IMR-90 (cell line): ENCODE results near the gene NUDT11. TPM values are rescaled to one million over a fixed set of nuclear protein-coding genes. Genes with fewer than 3 reads are reported as not detected.
A peak's percentile ranks its signal among the peaks of the same experiment; 100 is the strongest.

Experiments
- ATAC-seq: fragments of 200-7000 bp; cut with Tn5 transposase; 2 replicates; pipeline ENCODE4 v1.9.1; 2020; ENCODE audit warnings: low read depth, mild to moderate bottlenecking, moderate library complexity
- BruUV-seq: library from RNA; stranded (reverse); fragments of 400-500 nt; replicated peaks from 2 replicates; lab custom pipeline; 2021; lab: Mats Ljungman, UMichigan
- CTCF ChIA-PET: fragments of 300-600 bp; formaldehyde crosslinking; extraction: SDS; loops from one replicate; lab custom pipeline; 2021; ENCODE audit warnings: antibody characterized with exemption; lab: Yijun Ruan, JAX
- POLR2A ChIA-PET: fragments of 300-600 bp; sonication (Branson Sonifier 250); formaldehyde crosslinking; loops from one replicate; lab custom pipeline; 2022; ENCODE audit warnings: antibody characterized with exemption; ENCODE audit not compliant: unreplicated experiment; lab: Charles Lee
- DNase-seq: peaks from one replicate; pipeline ENCODE4 v3.0.0; 2013
- H2AFZ ChIP-seq: replicated peaks from 2 replicates; pipeline ENCODE3; 2013; ENCODE audit warnings: low read length, mild to moderate bottlenecking; ENCODE audit not compliant: poor library complexity
- H2AK5ac ChIP-seq: 2 replicates; pipeline ENCODE4 v1.6.1; 2013; ENCODE audit warnings: low read depth, low read length, inconsistent platforms
- H2AK9ac ChIP-seq: replicated peaks from 2 replicates; pipeline ENCODE3; 2013; ENCODE audit warnings: mild to moderate bottlenecking, low read depth, low read length, moderate library complexity; ENCODE audit not compliant: poor library complexity
- H2BK120ac ChIP-seq: 2 replicates; pipeline ENCODE4 v1.6.1; 2013; ENCODE audit warnings: low read depth, low read length, inconsistent platforms
- H2BK15ac ChIP-seq: 3 replicates; pipeline ENCODE4 v1.6.1; 2013; ENCODE audit warnings: low read depth, low read length, inconsistent platforms
- H2BK20ac ChIP-seq: 2 replicates; pipeline ENCODE4 v1.6.1; 2013; ENCODE audit warnings: low read depth, mild to moderate bottlenecking, inconsistent platforms, low read length, moderate library complexity
- H2BK5ac ChIP-seq: 2 replicates; pipeline ENCODE4 v1.6.1; 2013; ENCODE audit warnings: mild to moderate bottlenecking, low read depth, low read length, inconsistent platforms; ENCODE audit not compliant: poor library complexity, severe bottlenecking
- H3K14ac ChIP-seq: replicated peaks from 2 replicates; pipeline ENCODE4 v1.6.1; 2013; ENCODE audit warnings: low read depth, low read length, inconsistent platforms
- H3K18ac ChIP-seq: 2 replicates; pipeline ENCODE4 v1.6.1; 2013; ENCODE audit warnings: low read depth, low read length, control low read depth
- H3K23ac ChIP-seq: 2 replicates; pipeline ENCODE4 v1.6.1; 2013; ENCODE audit warnings: low read depth, low read length, inconsistent platforms
- H3K27ac ChIP-seq: 2 replicates; pipeline ENCODE4 v1.5.1; 2013; ENCODE audit warnings: mild to moderate bottlenecking, control low read depth, low read length; ENCODE audit not compliant: insufficient read depth
- H3K27me3 ChIP-seq: 2 replicates; pipeline ENCODE4 v1.6.1; 2013; ENCODE audit warnings: low read length; ENCODE audit not compliant: control insufficient read depth, insufficient read depth
- H3K36me3 ChIP-seq: 2 replicates; pipeline ENCODE4 v1.6.1; 2013; ENCODE audit warnings: low read length, mixed read lengths; ENCODE audit not compliant: control insufficient read depth, insufficient read depth
- H3K4ac ChIP-seq: 2 replicates; pipeline ENCODE4 v1.6.1; 2013; ENCODE audit warnings: low read depth, low read length, inconsistent platforms
- H3K4me1 ChIP-seq: 2 replicates; pipeline ENCODE4 v1.6.1; 2013; ENCODE audit warnings: low read length, mixed read lengths; ENCODE audit not compliant: control insufficient read depth, insufficient read depth
- H3K4me2 ChIP-seq: 2 replicates; pipeline ENCODE4 v1.6.1; 2013; ENCODE audit warnings: low read depth, mild to moderate bottlenecking, control low read depth, low read length, moderate library complexity
- H3K4me3 ChIP-seq: 2 replicates; pipeline ENCODE4 v1.5.1; 2013; ENCODE audit warnings: low read depth, mild to moderate bottlenecking, control low read depth, low read length, moderate library complexity; ENCODE audit not compliant: insufficient read depth
- H3K56ac ChIP-seq: 2 replicates; pipeline ENCODE4 v1.6.1; 2013; ENCODE audit warnings: low read length, inconsistent platforms; ENCODE audit not compliant: insufficient read depth; ENCODE audit errors: extremely low read depth
- H3K79me1 ChIP-seq, 2 experiments: 2 replicates each; pipeline ENCODE4 v1.6.1; 2013; ENCODE audit warnings: low read length in 2 of 2, inconsistent platforms in 1 of 2, low read depth in 1 of 2
- H3K9ac ChIP-seq: 2 replicates; pipeline ENCODE4 v1.6.1; 2013; ENCODE audit warnings: low read depth, low read length, control low read depth
- H3K9me1 ChIP-seq: 2 replicates; pipeline ENCODE4 v1.6.1; 2013; ENCODE audit warnings: low read length, inconsistent platforms; ENCODE audit not compliant: insufficient read depth
- H3K9me3 ChIP-seq: 2 replicates; pipeline ENCODE4 v1.6.1; 2013; ENCODE audit warnings: low read length; ENCODE audit not compliant: control insufficient read depth, insufficient read depth
- H4K20me1 ChIP-seq: 2 replicates; pipeline ENCODE4 v1.6.1; 2013; ENCODE audit warnings: low read length, inconsistent platforms; ENCODE audit not compliant: insufficient read depth
- H4K5ac ChIP-seq: 2 replicates; pipeline ENCODE4 v1.6.1; 2013; ENCODE audit warnings: mild to moderate bottlenecking, low read depth, low read length, control low read depth
- H4K8ac ChIP-seq, 2 experiments: 2 replicates each; pipeline ENCODE4 v1.6.1; 2013; ENCODE audit warnings: low read depth in 2 of 2, low read length in 2 of 2, control low read depth in 1 of 2, inconsistent platforms in 1 of 2
- H4K91ac ChIP-seq: 2 replicates; pipeline ENCODE4 v1.6.1; 2013; ENCODE audit warnings: low read depth, low read length, inconsistent platforms; ENCODE audit not compliant: insufficient read depth
- BHLHE40 ChIP-seq: fragments of 150-350 bp; IDR thresholded peaks from 2 replicates; pipeline ENCODE4 v1.6.1; 2016; ENCODE audit warnings: mild to moderate bottlenecking, low read depth, low read length
- CEBPB ChIP-seq: IDR thresholded peaks from 2 replicates; pipeline ENCODE4 v1.6.1; 2012; ENCODE audit warnings: low read depth, low read length, improper control_type of control experiment
- CHD1 ChIP-seq: IDR thresholded peaks from 2 replicates; pipeline ENCODE4 v1.6.1; 2012; ENCODE audit warnings: low read depth, low read length, improper control_type of control experiment
- FOS ChIP-seq: fragments of 150-350 bp; IDR thresholded peaks from 2 replicates; pipeline ENCODE4 v1.6.1; 2016; ENCODE audit warnings: low read depth, low read length
- MAFK ChIP-seq: IDR thresholded peaks from 2 replicates; pipeline ENCODE4 v1.6.1; 2012; ENCODE audit warnings: low read depth, low read length, improper control_type of control experiment
- MAZ ChIP-seq: IDR thresholded peaks from 2 replicates; pipeline ENCODE4 v1.6.1; 2012; ENCODE audit warnings: low read depth, mild to moderate bottlenecking, low read length, improper control_type of control experiment, moderate library complexity, borderline replicate concordance
- MXI1 ChIP-seq: IDR thresholded peaks from 2 replicates; pipeline ENCODE4 v1.6.1; 2012; ENCODE audit warnings: low read depth, mild to moderate bottlenecking, low read length, moderate library complexity, borderline replicate concordance
- NFE2L2 ChIP-seq: fragments of 150-350 bp; IDR thresholded peaks from 2 replicates; pipeline ENCODE4 v1.6.1; 2016; ENCODE audit warnings: low read depth, mild to moderate bottlenecking, low read length
- POLR2A ChIP-seq: IDR thresholded peaks from 2 replicates; pipeline ENCODE4 v1.6.1; 2012; ENCODE audit warnings: mild to moderate bottlenecking, low read depth, low read length
- RAD21 ChIP-seq: IDR thresholded peaks from 2 replicates; pipeline ENCODE4 v1.6.1; 2012; ENCODE audit warnings: low read length, improper control_type of control experiment
- RCOR1 ChIP-seq: IDR thresholded peaks from 2 replicates; pipeline ENCODE4 v1.6.1; 2012; ENCODE audit warnings: mild to moderate bottlenecking, low read length, improper control_type of control experiment; ENCODE audit not compliant: insufficient replicate concordance
- RFX5 ChIP-seq: IDR thresholded peaks from 2 replicates; pipeline ENCODE4 v1.8.0; 2012; ENCODE audit warnings: low read depth, mild to moderate bottlenecking, low read length, moderate library complexity
- SMC3 ChIP-seq: fragments of 150-350 bp; IDR thresholded peaks from 2 replicates; pipeline ENCODE4 v1.6.1; 2016; ENCODE audit warnings: low read depth, mild to moderate bottlenecking, antibody characterized with exemption, low read length, moderate library complexity
- USF2 ChIP-seq: fragments of 150-350 bp; IDR thresholded peaks from 2 replicates; pipeline ENCODE4 v1.6.1; 2017; ENCODE audit warnings: mild to moderate bottlenecking, antibody characterized with exemption, low read length, low read depth
- WGBS, 2 experiments: methylation state at CpG; one replicate each; pipeline versions ENCODE4 v1.1.5 to v1.1.7; 2013; ENCODE audit warnings: missing lambda C conversion rate in 2 of 2; ENCODE audit not compliant: insufficient read length in 1 of 2; ENCODE audit errors: extremely low coverage in 2 of 2; 5-methylcytosine and 5-hydroxymethylcytosine counted together
- dilution Hi-C: fragments of 300-500 bp; cut with HindIII; formaldehyde crosslinking; loops from one replicate; pipeline ENCODE4 v1.14.3; 2018; ENCODE audit warnings: low sequenced_read_pairs; ENCODE audit not compliant: unreplicated experiment
- in situ Hi-C: fragments of 300-500 bp; cut with MboI; formaldehyde crosslinking; loops from 3 replicates; pipeline ENCODE4 v1.14.3; 2019; ENCODE audit warnings: low sequenced_read_pairs, inconsistent platforms, mixed read lengths
- intact Hi-C: fragments of 100-400 bp; cut with micrococcal nuclease; formaldehyde crosslinking; loops from 2 replicates; pipeline ENCODE4 v1.10.0; 2022
- polyA plus RNA-seq, 3 experiments: library from polyadenylated mRNA; depleted of rRNA; stranded (reverse); fragments of >200 nt; gene quantifications; 2 replicates each; pipeline ENCODE4 v1.2.3, GENCODE V29; 2012; ENCODE audit warnings: low replicate concordance in 1 of 3
- total RNA-seq: library from RNA; depleted of rRNA; stranded (reverse); fragments of >200 nt; gene quantifications from 2 replicates; pipeline ENCODE4 v1.2.3, GENCODE V29; 2012
- TF ChIP-seq, protein P1 (sequence below): fragments of 150-350 bp; IDR thresholded peaks from 2 replicates; pipeline ENCODE4 v1.6.1; 2016; ENCODE audit warnings: low read depth, mild to moderate bottlenecking, low read length, moderate library complexity, borderline replicate concordance
- TF ChIP-seq, protein P2 (sequence below): conservative IDR thresholded peaks from 2 replicates; pipeline ENCODE4 v1.5.1; 2012; ENCODE audit warnings: mild to moderate bottlenecking, low read depth, low read length, improper control_type of control experiment

NUDT11 gene
- total and polyA plus RNA-seq, 2 of the 4 experiments (the other 2 are of a cell fraction), result 12.6 to 13.8 TPM

DNA sequence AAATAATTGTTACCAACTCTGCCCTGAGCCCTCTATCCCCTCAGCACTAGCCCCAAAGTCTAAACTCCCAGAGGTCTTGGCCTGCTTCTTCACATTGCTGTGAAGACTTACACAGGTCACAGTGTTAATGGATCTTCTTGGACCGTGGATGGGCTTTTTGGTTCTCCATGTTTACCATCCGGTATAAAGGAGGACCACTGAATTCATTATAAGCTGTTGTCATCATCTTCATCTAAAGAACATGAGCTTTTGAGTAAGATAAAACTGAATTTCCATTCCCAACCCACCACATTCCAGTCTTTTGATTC lies 8.5 kb downstream of the NUDT11 start:
- Histone ChIP-seq H3K79me1 (no peaks in the 10 kb centered on the region; a peak in 1 of 4 replicates), H2BK120ac (no peak overlapping the region), H3K14ac (no peak overlapping the region), H2AFZ (no peak overlapping the region), H4K5ac (no peak overlapping the region), H4K20me1 (no peaks in the 10 kb centered on the region), H3K4ac (0 out of 2 replicates have a peak overlapping the region, but pooled peaks have one; percentile 30), H2AK9ac (no peak overlapping the region), H2BK15ac (no peak overlapping the region; the same call in 2 of the 3 replicates), H3K4me3 (no peak overlapping the region), H3K27me3 (no peaks in the 10 kb centered on the region), H3K18ac (no peak overlapping the region), H2AK5ac (no peak overlapping the region), H3K27ac (no peak overlapping the region), H2BK20ac (no peak overlapping the region), H2BK5ac (no peak overlapping the region), H3K9me1 (no peaks in the 10 kb centered on the region), H4K8ac (0 out of 4 replicates have a peak overlapping the region, but pooled peaks of 1 of the 2 experiments have one; percentile 44), H3K4me2 (peak overlapping the region; percentile 29; the same call in 1 of the 2 replicates), H3K23ac (no peak overlapping the region), H3K36me3 (no peaks in the 10 kb centered on the region), H3K9ac (no peak overlapping the region), H3K56ac (no peak overlapping the region), H3K9me3 (no peaks in the 10 kb centered on the region), H3K4me1 (peaks cover 2% of the 10 kb centered on the region), H4K91ac (no peak overlapping the region)
- ChIA-PET POLR2A (no interaction called here), CTCF (interaction anchor here (1.3 to 1.6 kb wide), 3 partner anchors 9 to 27 kb away, joined by 3 to 8 read pairs (median 6); no protein-coding TSS in a partner anchor)
- in situ Hi-C loops (no loop called here), intact Hi-C loops (loop anchor here (5.0 kb wide), 1 partner anchor 774 kb away; no protein-coding TSS in a partner anchor), dilution Hi-C loops (no loop called here)
- WGBS, 2 experiments, result no CpG with 5 or more reads among the region's 2 CpGs
- peak; percentile 21 for DNase-seq
- ATAC-seq, result peak; percentile 27
- BruUV-seq, result no TSS peak
- TF ChIP-seq POLR2A, result no peak
- TF ChIP-seq CEBPB, result no peak
- TF ChIP-seq NFE2L2, result no peak
- TF ChIP-seq, protein P1, sequence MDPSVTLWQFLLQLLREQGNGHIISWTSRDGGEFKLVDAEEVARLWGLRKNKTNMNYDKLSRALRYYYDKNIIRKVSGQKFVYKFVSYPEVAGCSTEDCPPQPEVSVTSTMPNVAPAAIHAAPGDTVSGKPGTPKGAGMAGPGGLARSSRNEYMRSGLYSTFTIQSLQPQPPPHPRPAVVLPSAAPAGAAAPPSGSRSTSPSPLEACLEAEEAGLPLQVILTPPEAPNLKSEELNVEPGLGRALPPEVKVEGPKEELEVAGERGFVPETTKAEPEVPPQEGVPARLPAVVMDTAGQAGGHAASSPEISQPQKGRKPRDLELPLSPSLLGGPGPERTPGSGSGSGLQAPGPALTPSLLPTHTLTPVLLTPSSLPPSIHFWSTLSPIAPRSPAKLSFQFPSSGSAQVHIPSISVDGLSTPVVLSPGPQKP, result no peak
- TF ChIP-seq RCOR1, result no peak
- TF ChIP-seq MAFK, result no peak
- TF ChIP-seq USF2, result no peak
- TF ChIP-seq RFX5, result no peak
- TF ChIP-seq, protein P2, sequence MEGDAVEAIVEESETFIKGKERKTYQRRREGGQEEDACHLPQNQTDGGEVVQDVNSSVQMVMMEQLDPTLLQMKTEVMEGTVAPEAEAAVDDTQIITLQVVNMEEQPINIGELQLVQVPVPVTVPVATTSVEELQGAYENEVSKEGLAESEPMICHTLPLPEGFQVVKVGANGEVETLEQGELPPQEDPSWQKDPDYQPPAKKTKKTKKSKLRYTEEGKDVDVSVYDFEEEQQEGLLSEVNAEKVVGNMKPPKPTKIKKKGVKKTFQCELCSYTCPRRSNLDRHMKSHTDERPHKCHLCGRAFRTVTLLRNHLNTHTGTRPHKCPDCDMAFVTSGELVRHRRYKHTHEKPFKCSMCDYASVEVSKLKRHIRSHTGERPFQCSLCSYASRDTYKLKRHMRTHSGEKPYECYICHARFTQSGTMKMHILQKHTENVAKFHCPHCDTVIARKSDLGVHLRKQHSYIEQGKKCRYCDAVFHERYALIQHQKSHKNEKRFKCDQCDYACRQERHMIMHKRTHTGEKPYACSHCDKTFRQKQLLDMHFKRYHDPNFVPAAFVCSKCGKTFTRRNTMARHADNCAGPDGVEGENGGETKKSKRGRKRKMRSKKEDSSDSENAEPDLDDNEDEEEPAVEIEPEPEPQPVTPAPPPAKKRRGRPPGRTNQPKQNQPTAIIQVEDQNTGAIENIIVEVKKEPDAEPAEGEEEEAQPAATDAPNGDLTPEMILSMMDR, result no peak
- no peak for TF ChIP-seq SMC3
- TF ChIP-seq CHD1, result no peak
- TF ChIP-seq BHLHE40, result no peak
- TF ChIP-seq RAD21, result no peak
- TF ChIP-seq MAZ, result no peak
- no peak for TF ChIP-seq FOS
- TF ChIP-seq MXI1, result no peak
